H1 (cell line): ENCODE data around the gene COL5A3.

ENCODE experiments used
- CTCF ChIP-seq, 3 experiments: IDR thresholded peaks; 1 replicate in 2 of 3; 2 replicates in 1 of 3; pipeline versions ENCODE4 v1.5.1 to v1.6.1; 2011; ENCODE audit warnings: low read length in 3 of 3, mild to moderate bottlenecking in 3 of 3, inconsistent platforms in 2 of 3, low read depth in 1 of 3, moderate library complexity in 1 of 3; ENCODE audit not compliant: insufficient read depth in 1 of 3; ENCODE audit errors: control extremely low read depth in 1 of 3
- EP300 ChIP-seq, 2 experiments: IDR thresholded peaks; 1 replicate in 1 of 2; 2 replicates in 1 of 2; pipeline ENCODE4 v1.6.1; 2011 to 2012; ENCODE audit warnings: low read depth in 2 of 2, low read length in 2 of 2, mild to moderate bottlenecking in 2 of 2, borderline replicate concordance in 1 of 2, inconsistent platforms in 1 of 2, moderate library complexity in 1 of 2
- MAX ChIP-seq: IDR thresholded peaks from 2 replicates; pipeline ENCODE4 v1.6.1; 2012; ENCODE audit warnings: inconsistent platforms
- NANOG ChIP-seq: IDR thresholded peaks from 2 replicates; pipeline ENCODE4 v1.6.1; 2011; ENCODE audit warnings: low read length, low read depth, mild to moderate bottlenecking, inconsistent platforms; ENCODE audit not compliant: insufficient read depth, poor library complexity, severe bottlenecking
- SP1 ChIP-seq: IDR thresholded peaks from 2 replicates; pipeline ENCODE4 v1.6.1; 2011; ENCODE audit warnings: low read depth, low read length
- TAF1 ChIP-seq: IDR thresholded peaks from 2 replicates; pipeline ENCODE4 v1.6.1; 2011; ENCODE audit warnings: mild to moderate bottlenecking, low read depth, low read length

GRCh38 chr19:9939301-9939913, 70.9 kb downstream of the COL5A3 start:
- no peak for TF ChIP-seq MAX
- TF ChIP-seq SP1: no peak
- TF ChIP-seq CTCF (IDR thresholded peaks at IDR 0.05; ENCODE audit: control extremely low read depth in 1 of 3, insufficient read depth in 1 of 3, low read depth in 1 of 3, low read length in 3 of 3): no peak
- TF ChIP-seq NANOG: no peak
- no peak for TF ChIP-seq TAF1
- TF ChIP-seq EP300 (IDR thresholded peaks at IDR 0.05; ENCODE audit: borderline replicate concordance in 1 of 2, low read depth in 2 of 2, low read length in 2 of 2): no peak
